ENCODE data around the gene USP34.

- TF ChIP-seq ZNF274 (IDR thresholded peaks at IDR 0.05; ENCODE audit: low read depth, low read length), result no peak
- TF ChIP-seq YY1 (IDR thresholded peaks at IDR 0.05; ENCODE audit: insufficient read depth, insufficient read length), result no peak
- TF ChIP-seq SUZ12 (IDR thresholded peaks at IDR 0.05; ENCODE audit: extremely low read depth, insufficient read depth, insufficient read length), result no peak
Measured at GRCh38 chr2:61144697-61145268, 326.1 kb downstream of the USP34 start.

Measured in NT2/D1 (cell line).